K562 (cell line): Measurements from ENCODE around the gene ARL3. TPM values are rescaled to one million over a fixed set of nuclear protein-coding genes. Genes with fewer than 3 reads are reported as not detected.

ENCODE experiments used
- ATAC-seq: fragments of 200-7000 bp; cut with Tn5 transposase; 3 replicates; pipeline ENCODE4 v1.9.1; 2020; ENCODE audit warnings: moderate library complexity
- BruUV-seq: library from RNA; stranded (reverse); fragments of 400-500 nt; replicated peaks from 2 replicates; lab custom pipeline; 2021; lab: Mats Ljungman, UMichigan
- CTCF ChIA-PET: fragments of 300-600 bp; formaldehyde crosslinking; extraction: SDS; loops from one replicate; lab custom pipeline; 2021; ENCODE audit warnings: low intra/inter-chr PET ratio; lab: Yijun Ruan, JAX
- POLR2A ChIA-PET: fragments of 300-600, 350-650 bp; sonication (Branson Sonifier 250); formaldehyde crosslinking; extraction: SDS; loops from one replicate; lab custom pipeline; 2021; ENCODE audit warnings: antibody characterized with exemption, inconsistent platforms; lab: Yijun Ruan, JAX
- DNase-seq, 4 experiments: peaks; one replicate each; pipeline versions ENCODE4 v3.0.0 to v3.0.0-alpha.2; 2011 to 2018; ENCODE audit warnings: low spot score in 3 of 4, mixed read lengths in 3 of 4; ENCODE audit errors: extremely low read depth in 1 of 4
- FAIRE-seq: peaks from 2 replicates; lab custom pipeline; 2011; peaks lifted over from hg19 to GRCh38; lab: Jason Lieb, UNC
- H2AFZ ChIP-seq: 2 replicates; pipeline ENCODE4 v1.6.0; 2011; ENCODE audit warnings: low read depth, low read length, control low read depth, inconsistent platforms
- H3K27ac ChIP-seq: fragments of 200-600 bp; 3 replicates; pipeline ENCODE4 v1.8.0; 2011; ENCODE audit warnings: low read depth, mild to moderate bottlenecking, control low read depth, inconsistent platforms, low read length, moderate library complexity, mixed read lengths; ENCODE audit errors: extremely low read depth
- H3K27me3 ChIP-seq, 2 experiments: fragments of 300-600 bp in 1 of 2; 2 replicates in 1 of 2; 3 replicates in 1 of 2; pipeline versions ENCODE4 v1.6.0 to v1.8.0; 2011; ENCODE audit warnings: inconsistent platforms in 2 of 2, low read length in 2 of 2, mild to moderate bottlenecking in 1 of 2, mixed read lengths in 1 of 2, moderate library complexity in 1 of 2; ENCODE audit not compliant: control insufficient read depth in 2 of 2, insufficient read depth in 2 of 2
- H3K36me3 ChIP-seq: fragments of 300-600 bp; 3 replicates; pipeline ENCODE4 v1.8.0; 2011; ENCODE audit warnings: mild to moderate bottlenecking, low read length, inconsistent platforms; ENCODE audit not compliant: control insufficient read depth, insufficient read depth
- H3K4me1 ChIP-seq, 2 experiments: fragments of 200-600 bp in 1 of 2; replicated peaks in 1 of 2; 2 replicates in 1 of 2; 3 replicates in 1 of 2; pipeline versions ENCODE4 v1.5.1 to v1.8.0; 2011; ENCODE audit warnings: inconsistent platforms in 2 of 2, low read length in 2 of 2, mild to moderate bottlenecking in 1 of 2, mixed read lengths in 1 of 2, moderate library complexity in 1 of 2; ENCODE audit not compliant: control insufficient read depth in 2 of 2, insufficient read depth in 2 of 2
- H3K4me2 ChIP-seq: 2 replicates; pipeline ENCODE4 v1.6.1; 2011; ENCODE audit warnings: low read length, control low read depth, inconsistent platforms, mixed read lengths; ENCODE audit not compliant: insufficient read depth
- H3K4me3 ChIP-seq: fragments of 200-600 bp; sonication (generic), shearing (Covaris generic); 2 replicates; pipeline ENCODE4 v1.5.1; 2016; ENCODE audit warnings: control low read depth, inconsistent platforms
- H3K79me2 ChIP-seq: fragments of 200-600 bp; 3 replicates; pipeline ENCODE4 v1.8.0; 2011; ENCODE audit warnings: low read length, inconsistent platforms; ENCODE audit not compliant: control insufficient read depth, insufficient read depth
- H3K9ac ChIP-seq, 2 experiments: 2 replicates each; pipeline versions ENCODE4 v1.6.0 to v1.6.1; 2011; ENCODE audit warnings: low read depth in 2 of 2, low read length in 2 of 2, control low read depth in 1 of 2, inconsistent platforms in 1 of 2, mild to moderate bottlenecking in 1 of 2, mixed read lengths in 1 of 2; ENCODE audit not compliant: insufficient read depth in 1 of 2
- H3K9me1 ChIP-seq: one replicate; pipeline ENCODE4 v1.6.0; 2011; ENCODE audit warnings: inconsistent platforms, mild to moderate bottlenecking, low read length, moderate library complexity; ENCODE audit not compliant: control insufficient read depth, insufficient read depth
- H3K9me3 ChIP-seq: replicated peaks from 2 replicates; pipeline ENCODE4 v1.5.1; 2011; ENCODE audit warnings: low read depth, low read length, inconsistent platforms; ENCODE audit not compliant: control insufficient read depth, insufficient read depth
- H4K20me1 ChIP-seq: replicated peaks from 2 replicates; pipeline ENCODE4 v1.6.1; 2011; ENCODE audit warnings: low read length, inconsistent platforms, mixed read lengths; ENCODE audit not compliant: control insufficient read depth, insufficient read depth
- CBX8 ChIP-seq: fragments of 200-600 bp; sonication (generic); IDR thresholded peaks from 2 replicates; pipeline ENCODE4 v1.6.1; 2012; ENCODE audit warnings: borderline replicate concordance, mixed run types, low read depth, mild to moderate bottlenecking, moderate library complexity, mixed read lengths, low read length, control low read depth, inconsistent platforms; ENCODE audit not compliant: poor library complexity, severe bottlenecking; ENCODE audit errors: extremely low read depth
- CCNT2 ChIP-seq: IDR thresholded peaks from 2 replicates; pipeline ENCODE4 v1.6.1; 2011; ENCODE audit warnings: borderline replicate concordance, low read depth, mild to moderate bottlenecking, moderate library complexity, mixed read lengths, low read length; ENCODE audit not compliant: insufficient read length; ENCODE audit errors: extremely low read depth
- MAFK ChIP-seq: IDR thresholded peaks from 2 replicates; pipeline ENCODE4 v1.6.1; 2011; ENCODE audit warnings: low read length, improper control_type of control experiment
- RAD21 ChIP-seq, 2 experiments: fragments of 250-450 bp in 1 of 2; fragments of 450-650 bp in 1 of 2; sonication (Bioruptor Pico) in 1 of 2; formaldehyde crosslinking in 1 of 2; IDR thresholded peaks in 1 of 2; conservative IDR thresholded peaks in 1 of 2; 2 replicates each; pipeline versions ENCODE4 v1.4.0 to v1.8.0; 2020 to 2022; ENCODE audit warnings: mild to moderate bottlenecking in 2 of 2, moderate library complexity in 1 of 2
- TCF7 ChIP-seq: sonication (generic); IDR thresholded peaks from 2 replicates; pipeline ENCODE4 v1.6.1; 2016; ENCODE audit warnings: antibody characterized with exemption, borderline replicate concordance
- TEAD4 ChIP-seq, 2 experiments: sonication (generic) in 1 of 2; formaldehyde crosslinking in 1 of 2; IDR thresholded peaks; 2 replicates each; pipeline versions ENCODE4 v1.6.1 to v1.8.0; 2012 to 2022; ENCODE audit warnings: borderline replicate concordance in 1 of 2, inconsistent platforms in 1 of 2, low read length in 1 of 2, mild to moderate bottlenecking in 1 of 2, missing genetic modification reagents in 1 of 2
- ZNF551 ChIP-seq: fragments of 250-450 bp; sonication (Bioruptor Pico); IDR thresholded peaks from 2 replicates; pipeline ENCODE4 v1.5.0; 2021; ENCODE audit warnings: mild to moderate bottlenecking, moderate library complexity
- WGBS: fragments of 100-300 bp; shearing (Covaris generic); methylation state at CpG from one replicate; pipeline ENCODE4 v1.1.6; 2016; ENCODE audit warnings: low coverage, mixed read lengths; ENCODE audit not compliant: insufficient coverage; ENCODE audit errors: missing lambda C conversion rate; 5-methylcytosine and 5-hydroxymethylcytosine counted together
- in situ Hi-C: fragments of 300-500 bp; cut with MboI; formaldehyde crosslinking; loops from 4 replicates; pipeline ENCODE4 v1.15.0; 2018; ENCODE audit warnings: inconsistent platforms, mixed read lengths
- intact Hi-C: fragments of 100-400 bp; cut with micrococcal nuclease; formaldehyde crosslinking; loops from 2 replicates; pipeline ENCODE4 v1.14.2; 2022
- polyA plus RNA-seq, 8 experiments: library from polyadenylated mRNA; depleted of rRNA in 4 of 8; stranded (reverse) in 5 of 8; unstranded in 3 of 8; fragments of >200 nt; fragmentation: Nextera tagmentation in 2 of 8; fragmentation: Illumina TruSeq in 1 of 8; extraction: Ambion mirVana in 2 of 8; extraction: Trizol in 1 of 8; gene quantifications; 2 replicates each; pipeline versions ENCODE4 v1.2.1 to v1.2.3, GENCODE V29; 2011 to 2014; ENCODE audit warnings: inconsistent platforms in 1 of 8, missing spikeins in 1 of 8
- total RNA-seq, 7 experiments: library from RNA; depleted of rRNA in 6 of 7; stranded (reverse); fragments of >200 nt in 6 of 7; fragmentation: Illumina TruSeq in 2 of 7; extraction: Trizol in 2 of 7; gene quantifications; 2 replicates each; pipeline versions ENCODE4 v1.2.1 to v1.2.3, GENCODE V29; 2011 to 2021; ENCODE audit warnings: low replicate concordance in 1 of 7
- TF ChIP-seq, protein P1 (sequence below), 2 experiments: fragments of 450-650 bp in 1 of 2; sonication (generic) in 1 of 2; formaldehyde crosslinking; conservative IDR thresholded peaks; 2 replicates each; pipeline versions ENCODE4 v1.4.0 to v1.8.1; 2020 to 2022; ENCODE audit warnings: mild to moderate bottlenecking in 1 of 2, missing genetic modification reagents in 1 of 2

The ARL3 gene
- total and polyA plus RNA-seq, 9 of the 15 experiments (the other 6 are each of a cell fraction or from before 2014, with no cell fraction given), result 2.9 to 8.9 (median 4.8) TPM

GRCh38 chr10:102753718-102754117, 39.5 kb upstream of the ARL3 start:
- TF ChIP-seq, protein P1, sequence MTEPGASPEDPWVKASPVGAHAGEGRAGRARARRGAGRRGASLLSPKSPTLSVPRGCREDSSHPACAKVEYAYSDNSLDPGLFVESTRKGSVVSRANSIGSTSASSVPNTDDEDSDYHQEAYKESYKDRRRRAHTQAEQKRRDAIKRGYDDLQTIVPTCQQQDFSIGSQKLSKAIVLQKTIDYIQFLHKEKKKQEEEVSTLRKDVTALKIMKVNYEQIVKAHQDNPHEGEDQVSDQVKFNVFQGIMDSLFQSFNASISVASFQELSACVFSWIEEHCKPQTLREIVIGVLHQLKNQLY (CRISPR knock-in tag; conservative IDR thresholded peaks at IDR 0.05), result no peak
- TF ChIP-seq, all 486 proteins: peak for 0
- WGBS, result 67% methylated on average over 1 of the region's 1 CpG
- H3K79me2 ChIP-seq, result peaks cover 30% of the 10 kb centered on the region
- H3K27ac ChIP-seq, result no peak overlapping the region
- peaks cover 0 to 5% of the 10 kb centered on the region in 2 experiments; a peak in 2 of 5 replicates for H3K4me1 ChIP-seq
- POLR2A ChIA-PET, result interaction anchor here (0.5 kb wide), 1 partner anchor 101 kb away, joined by 3 read pairs; the partner anchor contains the start of gene BORCS7
- H3K4me2 ChIP-seq, result no peak overlapping the region
- no TSS peak for BruUV-seq
- no peak overlapping the region for H3K4me3 ChIP-seq
- no peak overlapping the region for H2AFZ ChIP-seq
- no peak for FAIRE-seq
- no peaks in the 10 kb centered on the region for H3K9me1 ChIP-seq
- ATAC-seq, result no peak
- no peaks in the 10 kb centered on the region; the same call in 2 of the 3 replicates for H3K36me3 ChIP-seq
- no peaks in the 10 kb centered on the region for H4K20me1 ChIP-seq
- no peak for DNase-seq
- no peaks in the 10 kb centered on the region for H3K27me3 ChIP-seq
- intact Hi-C loops (no loop called here), in situ Hi-C loops (no loop called here)
- CTCF ChIA-PET, result interaction anchor here (1.2 kb wide), 1 partner anchor 148 kb away, joined by 5 read pairs; no protein-coding TSS in a partner anchor
- H3K9ac ChIP-seq, result no peak overlapping the region
- no peaks in the 10 kb centered on the region for H3K9me3 ChIP-seq

DNA sequence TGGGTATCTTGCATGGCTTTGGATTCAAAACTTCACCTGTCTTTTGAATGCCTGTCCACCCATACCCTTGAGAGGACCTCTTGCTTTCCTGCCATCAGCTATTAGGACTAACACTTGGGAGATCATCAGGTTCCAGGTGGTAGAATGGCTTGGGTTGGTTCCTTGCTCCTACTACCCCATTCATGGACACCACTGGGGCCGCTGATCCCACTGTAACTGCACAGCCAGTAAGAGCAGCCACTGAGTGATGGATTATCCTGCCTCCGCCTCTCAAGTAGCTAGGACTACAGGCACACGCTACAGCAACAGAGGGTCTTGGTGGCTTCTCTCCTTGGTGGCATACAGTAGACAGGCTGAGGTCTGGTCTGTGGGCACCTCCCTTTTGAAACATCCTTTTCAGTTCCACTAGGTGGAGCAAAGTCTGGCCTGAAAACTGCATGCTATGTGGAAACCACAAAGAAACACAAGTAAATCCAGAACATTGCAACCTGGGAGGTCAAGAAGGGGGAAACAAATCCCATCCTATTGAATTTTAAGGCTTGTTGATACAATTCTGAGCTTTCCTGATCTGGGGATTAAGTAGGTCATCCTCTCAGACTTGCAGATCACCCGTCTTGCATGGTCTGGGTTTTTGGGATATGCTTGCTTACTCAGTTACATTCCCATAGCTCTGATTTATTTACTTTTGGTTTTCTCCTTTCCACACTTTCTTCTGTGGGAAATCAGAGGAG, 38.9 kb upstream of the ARL3 start:
- Histone ChIP-seq H3K4me1 (no peaks in the 10 kb centered on the region; a peak in 1 of 5 replicates), H3K9me1 (no peaks in the 10 kb centered on the region), H3K9me3 (no peaks in the 10 kb centered on the region), H3K36me3 (no peaks in the 10 kb centered on the region; the same call in 2 of the 3 replicates), H3K4me3 (no peak overlapping the region), H2AFZ (no peak overlapping the region), H3K79me2 (peaks cover 33% of the 10 kb centered on the region), H3K4me2 (no peak overlapping the region), H3K27me3 (no peaks in the 10 kb centered on the region), H4K20me1 (no peaks in the 10 kb centered on the region), H3K27ac (no peak overlapping the region), H3K9ac (no peak overlapping the region)
- peak; percentile 82 for FAIRE-seq
- ChIA-PET POLR2A (interaction anchor here (0.5 kb wide), 1 partner anchor 101 kb away, joined by 3 read pairs; the partner anchor contains the start of gene BORCS7), CTCF (interaction anchor here (1.2 kb wide), 1 partner anchor 149 kb away, joined by 5 read pairs; no protein-coding TSS in a partner anchor)
- DNase-seq, result peak in 3 of 4 experiments; percentile 19 to 50 (median 27)
- in situ Hi-C loops (no loop called here), intact Hi-C loops (no loop called here)
- ATAC-seq, result peak; percentile 85
- no TSS peak for BruUV-seq
- 63% methylated on average over 4 of the region's 4 CpGs for WGBS
- TF ChIP-seq MAFK (0 out of 2 replicates have a peak, but pooled peaks have one; percentile 9), TEAD4 (IDR thresholded peaks at IDR 0.05; ENCODE audit: low read length) (0 out of 2 replicates have a peak, but pooled peaks have one; percentile 7), TEAD4 (CRISPR knock-in tag; IDR thresholded peaks at IDR 0.05; ENCODE audit: borderline replicate concordance) (no peak), TCF7 (0 out of 2 replicates have a peak, but pooled peaks have one; percentile 3), CCNT2 (no peak), RAD21 (CRISPR knock-in tag; conservative IDR thresholded peaks at IDR 0.05 in 1 of 2, IDR thresholded peaks at IDR 0.05 in 1 of 2) (peak; percentile 39 to 66), CBX8 (no peak), ZNF551 (no peak)
